ENCODE results near the gene NAA80. TPM values are rescaled to one million over a fixed set of nuclear protein-coding genes. Genes with fewer than 3 reads are reported as not detected.

The NAA80 gene
- total RNA-seq, 1 experiment from 2014 or later: 6.0 TPM

DNA sequence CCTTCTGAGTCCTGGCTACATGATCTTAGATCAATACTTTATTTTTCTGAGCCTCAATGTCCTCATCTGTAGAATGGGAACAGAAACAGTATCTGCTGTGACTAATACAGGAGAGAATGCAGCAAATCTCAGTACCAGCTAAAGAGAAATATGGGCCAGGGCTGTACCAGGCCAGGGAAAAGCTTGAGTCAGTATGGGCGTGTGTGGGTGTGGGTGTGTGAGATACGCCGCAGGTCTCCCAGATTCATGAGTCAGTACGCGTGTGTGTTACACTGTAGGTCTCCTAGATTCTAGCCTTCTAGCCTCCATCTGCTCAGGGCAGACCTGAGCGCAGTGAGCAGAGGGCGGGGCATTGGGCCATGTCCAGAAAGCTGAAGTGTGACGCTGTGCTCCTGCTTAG lies 48.0 kb downstream of the NAA80 start:
- Histone ChIP-seq H3T11ph (ENCODE audit: low read length) (no peak overlapping the region), H4K20me1 (ENCODE audit: control insufficient read depth, insufficient read depth, insufficient read length) (peaks cover 5% of the 10 kb centered on the region), H2AFZ (ENCODE audit: low read length) (no peak overlapping the region), H2BK5ac (ENCODE audit: insufficient read length, low read length) (no peak overlapping the region), H2BK20ac (ENCODE audit: low read depth, low read length, poor library complexity, severe bottlenecking) (no peak overlapping the region), H3K9ac (ENCODE audit: extremely low read depth, insufficient read length, low read length) (no peak overlapping the region), H3K23ac (ENCODE audit: insufficient read length, low read depth, low read length) (no peak overlapping the region), H2BK15ac (ENCODE audit: low read depth, low read length) (no peak overlapping the region), H2BK120ac (ENCODE audit: low read depth, low read length, poor library complexity, severe bottlenecking) (no peak overlapping the region), H3K56ac (ENCODE audit: insufficient read length, low read depth, low read length) (no peak overlapping the region), H3K79me2 (ENCODE audit: insufficient read depth, low read length) (peaks cover 13% of the 10 kb centered on the region; the same call in 1 of the 2 replicates), H3K4me1 (ENCODE audit: insufficient read depth, low read length) (no peaks in the 10 kb centered on the region), H2BK12ac (ENCODE audit: insufficient read length, low read depth, low read length) (no peak overlapping the region), H3K23me2 (ENCODE audit: insufficient read length, low read depth, low read length, poor library complexity, severe bottlenecking) (no peaks in the 10 kb centered on the region), H3K79me1 (ENCODE audit: insufficient read depth, low read depth, low read length, poor library complexity, severe bottlenecking) (peaks cover 11% of the 10 kb centered on the region), H4K91ac (ENCODE audit: insufficient read length, low read depth, low read length) (no peak overlapping the region), H3K27me3 (ENCODE audit: insufficient read depth, low read length) (no peaks in the 10 kb centered on the region), H2AK5ac (ENCODE audit: insufficient read length, low read length) (no peak overlapping the region), H3K4me2 (ENCODE audit: insufficient read depth, insufficient read length, low read length) (no peak overlapping the region), H3K27ac (ENCODE audit: insufficient read length, low read depth, low read length) (no peak overlapping the region), H4K5ac (ENCODE audit: insufficient read length, low read depth, low read length) (no peak overlapping the region), H4K8ac (replicated peaks; ENCODE audit: insufficient read length, low read depth, low read length) (no peak overlapping the region), H3K14ac (ENCODE audit: insufficient read depth, low read length) (no peak overlapping the region; the same call in 1 of the 2 replicates), H3K18ac (ENCODE audit: insufficient read length, low read depth, low read length) (no peak overlapping the region), H3K4ac (ENCODE audit: low read depth, low read length) (no peak overlapping the region), H3K9me3 (ENCODE audit: control insufficient read depth, low read depth, low read length) (no peaks in the 10 kb centered on the region)
- Mint-ChIP-seq H3K9me3 (no peaks in the 10 kb centered on the region), H3K4me1 (peaks cover 18 to 19% of the 10 kb centered on the region in 2 experiments), H3K27ac (no peak overlapping the region; a peak in 1 of 7 replicates), H3K27me3 (ENCODE audit: low read depth) (no peaks in the 10 kb centered on the region), H3K36me3 (ENCODE audit: insufficient read depth in 1 of 3, low read depth in 3 of 3) (peaks cover 7 to 38% (median 38%) of the 10 kb centered on the region in 3 experiments), H3K4me3 (no peak overlapping the region; a peak in 1 of 5 replicates)
- DNase-seq: no peak
- TF ChIP-seq, protein P1, sequence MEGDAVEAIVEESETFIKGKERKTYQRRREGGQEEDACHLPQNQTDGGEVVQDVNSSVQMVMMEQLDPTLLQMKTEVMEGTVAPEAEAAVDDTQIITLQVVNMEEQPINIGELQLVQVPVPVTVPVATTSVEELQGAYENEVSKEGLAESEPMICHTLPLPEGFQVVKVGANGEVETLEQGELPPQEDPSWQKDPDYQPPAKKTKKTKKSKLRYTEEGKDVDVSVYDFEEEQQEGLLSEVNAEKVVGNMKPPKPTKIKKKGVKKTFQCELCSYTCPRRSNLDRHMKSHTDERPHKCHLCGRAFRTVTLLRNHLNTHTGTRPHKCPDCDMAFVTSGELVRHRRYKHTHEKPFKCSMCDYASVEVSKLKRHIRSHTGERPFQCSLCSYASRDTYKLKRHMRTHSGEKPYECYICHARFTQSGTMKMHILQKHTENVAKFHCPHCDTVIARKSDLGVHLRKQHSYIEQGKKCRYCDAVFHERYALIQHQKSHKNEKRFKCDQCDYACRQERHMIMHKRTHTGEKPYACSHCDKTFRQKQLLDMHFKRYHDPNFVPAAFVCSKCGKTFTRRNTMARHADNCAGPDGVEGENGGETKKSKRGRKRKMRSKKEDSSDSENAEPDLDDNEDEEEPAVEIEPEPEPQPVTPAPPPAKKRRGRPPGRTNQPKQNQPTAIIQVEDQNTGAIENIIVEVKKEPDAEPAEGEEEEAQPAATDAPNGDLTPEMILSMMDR (conservative IDR thresholded peaks at IDR 0.05): no peak
- WGBS (ENCODE audit: extremely low coverage, insufficient read length, low lambda C conversion rate): no CpG with 5 or more reads among the region's 8 CpGs

All from H9 (cell line).